Glutamatergic neuron (in vitro differentiated cells): ENCODE data around the gene PCK1. TPM values are rescaled to one million over a fixed set of nuclear protein-coding genes. Genes with fewer than 3 reads are reported as not detected.

Experiments used
- DNase-seq: peaks from one replicate; pipeline ENCODE4 v3.0.0; 2022
- H3K27ac Mint-ChIP-seq: one replicate; pipeline ENCODE4 v1.8.0; 2020; ENCODE audit warnings: mild to moderate bottlenecking, mixed read lengths, inconsistent platforms; ENCODE audit not compliant: unreplicated experiment
- H3K27me3 Mint-ChIP-seq: one replicate; pipeline ENCODE4 v1.8.0; 2020; ENCODE audit warnings: mild to moderate bottlenecking, moderate library complexity, mixed read lengths, inconsistent platforms; ENCODE audit not compliant: unreplicated experiment
- H3K36me3 Mint-ChIP-seq: one replicate; pipeline ENCODE4 v1.8.0; 2020; ENCODE audit warnings: mild to moderate bottlenecking, mixed read lengths, inconsistent platforms; ENCODE audit not compliant: unreplicated experiment
- H3K4me1 Mint-ChIP-seq: one replicate; pipeline ENCODE4 v1.8.0; 2020; ENCODE audit warnings: mild to moderate bottlenecking, low read depth, mixed read lengths, inconsistent platforms; ENCODE audit not compliant: unreplicated experiment
- H3K4me3 Mint-ChIP-seq: one replicate; pipeline ENCODE4 v1.8.0; 2020; ENCODE audit warnings: mild to moderate bottlenecking, mixed read lengths, inconsistent platforms; ENCODE audit not compliant: unreplicated experiment
- H3K9me3 Mint-ChIP-seq: one replicate; pipeline ENCODE4 v1.8.0; 2020; ENCODE audit warnings: mild to moderate bottlenecking, moderate library complexity, mixed read lengths, inconsistent platforms; ENCODE audit not compliant: unreplicated experiment
- total RNA-seq: library from RNA; stranded (reverse); fragmentation: NEBNext Ultra II Directional; extraction: Animal tissue kit (Norgen Biotek cat#: 25700); gene quantifications from one replicate; pipeline ENCODE4 v1.2.1, GENCODE V29; 2021; ENCODE audit not compliant: unreplicated experiment
- TF ChIP-seq, protein P1 (sequence below): fragments of 200-600 bp; sonication (generic); IDR thresholded peaks from one replicate; pipeline ENCODE4 v1.5.0; 2021; ENCODE audit not compliant: partially characterized antibody, unreplicated experiment

The PCK1 gene
- total RNA-seq, 1 donor from 2014 or later: not detected

DNA sequence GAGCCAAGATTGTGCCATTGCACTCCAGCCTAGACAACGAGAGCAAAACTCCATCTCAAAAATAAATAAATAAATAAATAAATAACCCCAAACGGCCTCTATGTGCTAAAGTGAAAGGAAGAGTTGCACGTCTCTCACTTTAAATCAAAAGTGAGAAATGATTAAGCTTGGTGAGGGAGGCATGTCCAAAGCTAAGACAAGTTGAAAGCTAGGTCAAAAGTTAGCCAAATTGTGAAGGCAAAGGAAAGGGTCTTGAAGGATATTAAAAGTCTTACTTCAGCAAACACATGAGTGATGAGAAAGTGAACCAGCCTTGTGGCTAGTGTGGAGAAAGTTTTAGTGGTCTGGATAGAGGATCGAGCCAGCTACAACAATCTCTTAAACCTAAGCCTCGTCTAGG is 45.0 kb downstream of the PCK1 start:
- TF ChIP-seq, protein P1, sequence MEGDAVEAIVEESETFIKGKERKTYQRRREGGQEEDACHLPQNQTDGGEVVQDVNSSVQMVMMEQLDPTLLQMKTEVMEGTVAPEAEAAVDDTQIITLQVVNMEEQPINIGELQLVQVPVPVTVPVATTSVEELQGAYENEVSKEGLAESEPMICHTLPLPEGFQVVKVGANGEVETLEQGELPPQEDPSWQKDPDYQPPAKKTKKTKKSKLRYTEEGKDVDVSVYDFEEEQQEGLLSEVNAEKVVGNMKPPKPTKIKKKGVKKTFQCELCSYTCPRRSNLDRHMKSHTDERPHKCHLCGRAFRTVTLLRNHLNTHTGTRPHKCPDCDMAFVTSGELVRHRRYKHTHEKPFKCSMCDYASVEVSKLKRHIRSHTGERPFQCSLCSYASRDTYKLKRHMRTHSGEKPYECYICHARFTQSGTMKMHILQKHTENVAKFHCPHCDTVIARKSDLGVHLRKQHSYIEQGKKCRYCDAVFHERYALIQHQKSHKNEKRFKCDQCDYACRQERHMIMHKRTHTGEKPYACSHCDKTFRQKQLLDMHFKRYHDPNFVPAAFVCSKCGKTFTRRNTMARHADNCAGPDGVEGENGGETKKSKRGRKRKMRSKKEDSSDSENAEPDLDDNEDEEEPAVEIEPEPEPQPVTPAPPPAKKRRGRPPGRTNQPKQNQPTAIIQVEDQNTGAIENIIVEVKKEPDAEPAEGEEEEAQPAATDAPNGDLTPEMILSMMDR: no peak
- H3K4me1 Mint-ChIP-seq: peaks cover 5% of the 10 kb centered on the region
- H3K4me3 Mint-ChIP-seq: no peak overlapping the region
- no peak overlapping the region for H3K27ac Mint-ChIP-seq
- H3K27me3 Mint-ChIP-seq: peaks cover 1% of the 10 kb centered on the region
- no peak for DNase-seq
- H3K9me3 Mint-ChIP-seq: no peaks in the 10 kb centered on the region
- no peaks in the 10 kb centered on the region for H3K36me3 Mint-ChIP-seq

DNA sequence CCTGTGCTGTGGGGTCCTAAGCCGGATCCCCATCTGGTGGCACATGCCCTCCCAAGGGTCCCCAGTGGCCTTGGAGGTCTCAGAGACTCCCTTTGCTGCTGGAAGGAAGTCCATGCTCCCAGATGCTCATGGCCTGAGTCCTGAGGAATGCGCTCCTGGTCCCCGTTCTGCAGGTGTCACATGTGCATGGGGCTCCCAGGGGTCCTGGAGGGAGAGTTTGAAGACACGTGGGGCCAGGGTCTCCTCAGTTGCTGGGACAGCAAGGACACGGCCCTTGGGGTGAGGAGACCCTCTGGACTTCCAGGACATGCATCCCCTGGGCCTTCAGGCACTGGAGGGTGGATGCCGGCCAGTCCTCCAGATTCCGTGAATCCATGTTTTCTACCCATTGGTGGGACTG is 47.6 kb downstream of the PCK1 start:
- no peaks in the 10 kb centered on the region for H3K36me3 Mint-ChIP-seq
- peaks cover 1% of the 10 kb centered on the region for H3K27me3 Mint-ChIP-seq
- peaks cover 6% of the 10 kb centered on the region for H3K4me1 Mint-ChIP-seq
- DNase-seq: no peak
- H3K27ac Mint-ChIP-seq: no peak overlapping the region
- TF ChIP-seq, protein P1: no peak
- no peak overlapping the region for H3K4me3 Mint-ChIP-seq
- peaks cover 5% of the 10 kb centered on the region for H3K9me3 Mint-ChIP-seq

DNA sequence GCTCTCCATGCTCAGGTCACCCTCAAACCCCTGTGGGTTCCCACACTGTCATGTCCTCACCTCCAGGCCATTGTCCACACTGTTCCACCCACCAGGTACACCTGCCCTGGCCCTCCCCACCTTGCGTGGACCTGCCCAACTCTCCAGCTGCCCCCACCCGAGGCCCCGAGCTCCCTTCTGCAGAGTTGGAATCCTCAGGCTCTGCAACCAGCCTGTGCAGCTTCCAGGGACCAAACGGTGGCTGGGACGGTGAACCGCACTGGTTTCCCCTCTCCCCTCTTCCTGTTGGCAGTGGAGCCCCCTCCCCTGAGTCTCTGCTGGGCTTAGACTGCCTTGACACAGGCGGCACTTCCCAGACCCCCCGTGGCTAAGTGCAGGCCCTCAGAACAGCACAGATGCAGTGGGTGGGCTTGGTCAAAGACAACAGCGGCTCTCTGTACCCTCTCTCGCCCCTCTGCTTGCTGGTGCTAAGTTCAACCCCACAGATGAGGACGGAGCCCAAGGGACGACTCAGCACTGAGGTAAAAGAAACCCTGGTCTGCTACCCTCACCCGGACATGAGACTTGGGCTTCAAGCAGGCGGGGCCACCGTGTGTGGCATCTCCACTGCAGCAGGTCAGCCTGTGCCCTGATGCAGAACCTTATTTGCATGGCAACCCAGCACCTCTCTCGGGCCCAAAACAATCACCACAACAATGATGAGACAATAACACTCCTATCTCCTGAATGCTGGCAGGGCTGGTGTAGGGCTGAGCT is 48.4 kb downstream of the PCK1 start:
- no peak overlapping the region for H3K4me3 Mint-ChIP-seq
- peaks cover 6% of the 10 kb centered on the region for H3K4me1 Mint-ChIP-seq
- peaks cover 1% of the 10 kb centered on the region for H3K27me3 Mint-ChIP-seq
- H3K36me3 Mint-ChIP-seq: no peaks in the 10 kb centered on the region
- TF ChIP-seq, protein P1: no peak
- no peak overlapping the region for H3K27ac Mint-ChIP-seq
- peaks cover 5% of the 10 kb centered on the region for H3K9me3 Mint-ChIP-seq
- DNase-seq: no peak

DNA sequence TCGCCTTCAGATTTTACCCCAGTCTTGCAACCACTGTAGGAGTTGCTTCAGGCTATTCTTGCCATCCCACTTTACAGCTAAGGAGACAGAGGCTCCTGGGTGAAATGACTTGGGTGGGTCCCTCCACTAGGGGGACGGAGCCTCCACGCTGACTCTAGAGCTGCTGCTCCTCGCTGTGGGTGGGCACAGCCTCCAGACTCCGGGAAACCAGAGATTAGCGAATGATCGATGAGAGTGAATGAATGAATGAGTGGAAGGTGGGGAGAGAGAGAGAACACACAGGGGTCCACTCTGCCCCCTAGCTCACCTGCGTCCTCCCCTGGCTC is 48.9 kb downstream of the PCK1 start:
- peaks cover 1% of the 10 kb centered on the region for H3K27me3 Mint-ChIP-seq
- no peak overlapping the region for H3K27ac Mint-ChIP-seq
- DNase-seq: no peak
- peaks cover 6% of the 10 kb centered on the region for H3K4me1 Mint-ChIP-seq
- H3K36me3 Mint-ChIP-seq: no peaks in the 10 kb centered on the region
- H3K9me3 Mint-ChIP-seq: peaks cover 5% of the 10 kb centered on the region
- H3K4me3 Mint-ChIP-seq: no peak overlapping the region
- TF ChIP-seq, protein P1: peak; percentile 20

DNA sequence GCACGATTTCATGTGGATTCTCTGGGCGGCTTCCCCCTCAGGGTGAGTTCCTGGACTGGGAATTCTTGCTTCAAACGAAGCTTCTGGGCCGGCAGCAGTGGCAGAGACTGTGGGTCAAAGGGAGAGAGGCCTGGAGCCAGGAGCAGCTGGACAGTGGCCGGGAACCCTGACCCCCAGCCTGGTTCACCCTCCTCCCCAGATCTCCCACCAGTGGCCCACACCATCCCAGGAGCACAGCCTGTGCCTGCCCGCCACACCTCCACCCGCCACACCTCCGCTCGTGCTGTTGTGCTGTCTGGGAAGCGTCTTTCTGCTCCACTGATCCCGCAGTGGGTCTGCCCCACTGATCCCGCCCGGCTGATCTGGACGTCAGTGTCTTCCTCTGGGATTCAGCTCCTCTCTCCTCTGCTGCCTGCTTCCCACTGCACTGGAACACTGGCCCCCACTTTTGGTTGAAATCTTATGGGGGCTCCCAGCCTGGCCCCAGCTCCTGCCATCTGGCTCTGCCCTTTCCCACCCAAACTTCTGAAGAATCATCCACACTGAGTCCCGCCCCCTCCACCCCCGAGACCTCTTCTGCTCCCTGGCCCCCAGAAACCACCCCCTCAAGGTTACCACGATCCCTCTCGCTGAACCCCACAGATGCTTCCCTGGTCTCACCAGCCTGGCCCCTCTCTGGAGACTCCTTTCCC is 49.5 kb downstream of the PCK1 start:
- Mint-ChIP-seq H3K27me3 (peaks cover 1% of the 10 kb centered on the region), H3K4me1 (peaks cover 6% of the 10 kb centered on the region), H3K4me3 (no peak overlapping the region), H3K27ac (no peak overlapping the region), H3K9me3 (peaks cover 5% of the 10 kb centered on the region), H3K36me3 (no peaks in the 10 kb centered on the region)
- DNase-seq: no peak
- TF ChIP-seq, protein P1: no peak
